ENCODE data around the gene GINS3. TPM values are rescaled to one million over a fixed set of nuclear protein-coding genes. Genes with fewer than 3 reads are reported as not detected.

The GINS3 gene
- polyA plus RNA-seq, 1 donor (not counting 4 experiments of a cell fraction or from before 2014, with no cell fraction given), result 10.1 TPM

DNA sequence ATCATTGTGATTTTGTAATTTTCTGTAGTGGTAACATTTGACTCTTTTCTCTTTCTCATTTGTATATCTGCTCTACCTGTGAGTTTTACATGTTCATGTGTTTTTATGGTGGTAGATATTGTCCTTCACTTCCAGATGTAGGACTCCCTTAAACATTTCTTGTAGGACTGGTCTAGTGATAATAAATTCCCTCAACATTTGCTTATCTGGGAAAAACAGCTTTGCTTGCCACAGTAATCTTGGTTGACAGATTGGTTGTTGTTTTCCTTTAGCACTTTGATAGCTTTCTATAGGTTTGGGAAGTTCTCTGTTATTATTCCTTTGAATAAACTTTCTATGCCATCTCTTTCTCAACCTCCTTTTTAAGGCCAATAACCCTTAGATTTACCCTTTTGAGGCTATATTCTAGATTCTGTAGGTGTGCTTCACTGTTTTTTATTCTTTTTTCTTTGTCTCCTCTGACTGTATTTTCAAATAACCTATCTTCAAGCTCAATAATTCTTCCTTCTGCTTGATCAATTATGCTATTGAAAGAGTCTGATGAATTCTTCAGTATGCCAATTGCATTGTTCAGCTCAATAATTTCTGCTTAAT is 32.1 kb upstream of the GINS3 start:
- Histone ChIP-seq H3K79me2 (ENCODE audit: control insufficient read depth, insufficient read depth, low read length) (no peaks in the 10 kb centered on the region), H3K4me3 (ENCODE audit: control insufficient read depth in 2 of 3, extremely low read depth in 1 of 3, insufficient read depth in 2 of 3, low read depth in 1 of 3, low read length in 3 of 3) (no peak overlapping the region), H4K20me1 (ENCODE audit: control insufficient read depth, extremely low read depth, insufficient read depth, low read length) (no peaks in the 10 kb centered on the region), H3K36me3 (ENCODE audit: control insufficient read depth in 2 of 2, extremely low read depth in 1 of 2, insufficient read depth in 2 of 2, low read length in 2 of 2) (no peaks in the 10 kb centered on the region), H3K27me3 (ENCODE audit: control insufficient read depth, extremely low read depth, insufficient read depth, low read length) (no peaks in the 10 kb centered on the region), H3K4me1 (ENCODE audit: control insufficient read depth, extremely low read depth, insufficient read depth, low read length) (no peaks in the 10 kb centered on the region), H3K4me2 (ENCODE audit: control insufficient read depth, extremely low read depth, insufficient read depth, low read depth, low read length) (no peak overlapping the region), H3K27ac (ENCODE audit: control insufficient read depth, insufficient read depth, low read length) (no peak overlapping the region), H3K9me3 (ENCODE audit: control insufficient read depth, low read depth, low read length) (peaks cover 2% of the 10 kb centered on the region), H2AFZ (ENCODE audit: control insufficient read depth, low read length) (no peak overlapping the region), H3K9me1 (ENCODE audit: control insufficient read depth, extremely low read depth, insufficient read depth, low read length) (no peaks in the 10 kb centered on the region), H3K9ac (ENCODE audit: control insufficient read depth, extremely low read depth, insufficient read depth, low read length) (no peak overlapping the region)
- TF ChIP-seq EZH2 (IDR thresholded peaks at IDR 0.05; ENCODE audit: low read length), result no peak
- TF ChIP-seq, protein P1, sequence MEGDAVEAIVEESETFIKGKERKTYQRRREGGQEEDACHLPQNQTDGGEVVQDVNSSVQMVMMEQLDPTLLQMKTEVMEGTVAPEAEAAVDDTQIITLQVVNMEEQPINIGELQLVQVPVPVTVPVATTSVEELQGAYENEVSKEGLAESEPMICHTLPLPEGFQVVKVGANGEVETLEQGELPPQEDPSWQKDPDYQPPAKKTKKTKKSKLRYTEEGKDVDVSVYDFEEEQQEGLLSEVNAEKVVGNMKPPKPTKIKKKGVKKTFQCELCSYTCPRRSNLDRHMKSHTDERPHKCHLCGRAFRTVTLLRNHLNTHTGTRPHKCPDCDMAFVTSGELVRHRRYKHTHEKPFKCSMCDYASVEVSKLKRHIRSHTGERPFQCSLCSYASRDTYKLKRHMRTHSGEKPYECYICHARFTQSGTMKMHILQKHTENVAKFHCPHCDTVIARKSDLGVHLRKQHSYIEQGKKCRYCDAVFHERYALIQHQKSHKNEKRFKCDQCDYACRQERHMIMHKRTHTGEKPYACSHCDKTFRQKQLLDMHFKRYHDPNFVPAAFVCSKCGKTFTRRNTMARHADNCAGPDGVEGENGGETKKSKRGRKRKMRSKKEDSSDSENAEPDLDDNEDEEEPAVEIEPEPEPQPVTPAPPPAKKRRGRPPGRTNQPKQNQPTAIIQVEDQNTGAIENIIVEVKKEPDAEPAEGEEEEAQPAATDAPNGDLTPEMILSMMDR (optimal IDR thresholded peaks at IDR 0.05 in 1 of 3, IDR thresholded peaks at IDR 0.05 in 1 of 3, conservative IDR thresholded peaks at IDR 0.05 in 1 of 3; ENCODE audit: extremely low read depth in 1 of 3, insufficient read depth in 2 of 3, low read length in 3 of 3), result no peak
- FAIRE-seq, result no peak
- no peak for DNase-seq (ENCODE audit: low read depth, low spot score)
- dilution Hi-C loops (cut with MboI; ENCODE audit: extremely low pct_ligation_motif_present, low sequenced_read_pairs), result no loop called here

DNA sequence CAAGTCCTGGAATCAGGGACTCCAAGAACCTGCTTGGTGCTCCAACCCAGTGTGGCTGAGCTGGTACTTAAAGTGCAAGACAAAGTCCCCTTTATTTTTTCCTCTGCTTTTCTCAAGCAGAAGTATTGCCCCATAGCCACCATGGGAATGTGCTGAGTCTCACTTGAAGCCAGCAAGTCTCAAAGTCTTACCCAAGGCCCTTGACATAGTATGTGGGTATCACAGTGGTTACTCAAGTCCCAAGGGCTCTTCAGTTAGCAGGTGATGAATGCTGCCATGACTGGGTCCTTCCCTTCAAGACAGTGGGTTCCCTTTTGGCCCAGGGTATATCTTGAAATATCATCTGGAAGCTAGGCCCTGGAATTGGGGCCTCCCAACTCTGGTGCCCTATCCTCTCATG is 30.5 kb upstream of the GINS3 start:
- dilution Hi-C loops (cut with MboI; ENCODE audit: extremely low pct_ligation_motif_present, low sequenced_read_pairs), result no loop called here
- no peak for DNase-seq (ENCODE audit: low read depth, low spot score)
- peaks cover 10% of the 10 kb centered on the region for H3K4me1 ChIP-seq (ENCODE audit: control insufficient read depth, extremely low read depth, insufficient read depth, low read length)

More for the DNA sequence above, 30.5 kb upstream of the GINS3 start:
- H3K79me2 ChIP-seq (ENCODE audit: control insufficient read depth, insufficient read depth, low read length), result no peaks in the 10 kb centered on the region
- H3K9me1 ChIP-seq (ENCODE audit: control insufficient read depth, extremely low read depth, insufficient read depth, low read length), result no peaks in the 10 kb centered on the region
- H3K9ac ChIP-seq (ENCODE audit: control insufficient read depth, extremely low read depth, insufficient read depth, low read length), result no peak overlapping the region
- H2AFZ ChIP-seq (ENCODE audit: control insufficient read depth, low read length), result no peak overlapping the region
- H4K20me1 ChIP-seq (ENCODE audit: control insufficient read depth, extremely low read depth, insufficient read depth, low read length), result no peaks in the 10 kb centered on the region
- H3K36me3 ChIP-seq (ENCODE audit: control insufficient read depth in 2 of 2, extremely low read depth in 1 of 2, insufficient read depth in 2 of 2, low read length in 2 of 2), result no peaks in the 10 kb centered on the region
- H3K4me3 ChIP-seq (ENCODE audit: control insufficient read depth in 2 of 3, extremely low read depth in 1 of 3, insufficient read depth in 2 of 3, low read depth in 1 of 3, low read length in 3 of 3), result no peak overlapping the region
- H3K9me3 ChIP-seq (ENCODE audit: control insufficient read depth, low read depth, low read length), result peaks cover 2% of the 10 kb centered on the region
- FAIRE-seq, result no peak
- no peaks in the 10 kb centered on the region for H3K27me3 ChIP-seq (ENCODE audit: control insufficient read depth, extremely low read depth, insufficient read depth, low read length)
- no peak overlapping the region for H3K4me2 ChIP-seq (ENCODE audit: control insufficient read depth, extremely low read depth, insufficient read depth, low read depth, low read length)
- TF ChIP-seq, protein P1 (optimal IDR thresholded peaks at IDR 0.05 in 1 of 3, IDR thresholded peaks at IDR 0.05 in 1 of 3, conservative IDR thresholded peaks at IDR 0.05 in 1 of 3; ENCODE audit: extremely low read depth in 1 of 3, insufficient read depth in 2 of 3, low read length in 3 of 3), result no peak
- no peak for TF ChIP-seq EZH2 (IDR thresholded peaks at IDR 0.05; ENCODE audit: low read length)
- H3K27ac ChIP-seq (ENCODE audit: control insufficient read depth, insufficient read depth, low read length), result no peak overlapping the region

All from keratinocyte (primary cell).